Measurements from ENCODE around the gene SYT2.
"Not testable (repeated sequence)": the region's sequence is repeated elsewhere in the genome, so short reads cannot be mapped to it uniquely, and the experiment has no call there.

GRCh38 chr1:202638701-202639305 lies 71.5 kb downstream of the SYT2 start:
- not testable (repeated sequence) for TF ChIP-seq POLR2A, POLR2AphosphoS5, SPI1, TAF1 (IDR thresholded peaks at IDR 0.05; ENCODE audit: low read depth, low read length)

Measured in GM12891 (cell line).